ENCODE results near the gene L3MBTL2.
"Not testable (repeated sequence)": the region's sequence is repeated elsewhere in the genome, so short reads cannot be mapped to it uniquely, and the experiment has no call there.

L3MBTL2 gene

DNA sequence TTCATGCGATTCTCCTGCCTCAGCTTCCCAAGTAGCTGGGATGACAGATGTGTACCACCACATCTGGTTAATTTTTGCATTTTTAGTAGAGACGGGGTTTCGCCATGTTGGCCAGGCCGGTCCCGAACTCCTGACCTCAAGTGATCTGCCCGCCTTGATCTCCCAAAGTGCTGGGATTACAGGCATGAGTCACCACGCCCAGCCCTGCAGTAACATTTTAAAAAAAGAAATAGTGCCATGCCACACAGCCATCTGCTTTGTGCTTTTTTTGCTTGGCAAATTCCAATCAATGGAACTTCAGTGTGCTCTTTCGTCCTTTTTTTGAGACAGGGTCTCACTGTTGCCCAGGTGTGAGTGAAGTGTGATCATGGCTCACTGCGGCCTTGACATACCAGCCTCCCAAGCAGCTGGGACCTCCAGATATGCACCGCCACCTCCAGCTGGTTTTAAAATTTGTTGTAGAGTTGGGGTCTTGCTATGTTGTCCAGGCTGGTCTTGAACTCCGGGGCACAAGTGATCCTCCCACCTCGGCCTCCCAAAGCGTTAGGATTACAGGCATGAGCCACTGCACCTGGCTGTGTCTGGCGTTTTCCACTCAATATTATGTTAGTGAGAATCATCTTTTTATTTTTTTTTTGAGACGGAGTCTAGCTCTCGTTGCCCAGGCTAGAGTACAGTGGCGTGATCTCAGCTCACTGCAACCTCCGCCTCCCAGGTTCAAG, 37.4 kb downstream of the L3MBTL2 start:
- DNase-seq: no peak

DNA sequence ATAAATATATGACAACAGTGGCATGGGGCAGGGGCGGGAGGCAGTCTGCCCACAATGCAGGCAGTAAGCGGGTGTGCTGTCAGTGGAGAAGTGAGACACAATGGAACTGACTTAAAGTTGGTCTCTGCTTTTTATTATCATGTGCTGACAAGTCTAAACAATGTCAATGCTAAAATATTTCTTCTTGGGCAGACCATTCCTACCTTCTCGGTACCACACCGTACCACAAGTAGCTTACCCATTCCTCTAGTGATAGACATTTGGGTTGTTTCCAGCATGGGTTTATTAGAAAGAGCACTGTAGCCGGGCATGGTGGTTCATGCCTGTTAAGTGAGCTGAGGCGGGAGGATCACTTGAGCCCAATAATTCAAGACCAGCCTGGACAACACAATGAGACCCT, 38.2 kb downstream of the L3MBTL2 start:
- DNase-seq: no peak

DNA sequence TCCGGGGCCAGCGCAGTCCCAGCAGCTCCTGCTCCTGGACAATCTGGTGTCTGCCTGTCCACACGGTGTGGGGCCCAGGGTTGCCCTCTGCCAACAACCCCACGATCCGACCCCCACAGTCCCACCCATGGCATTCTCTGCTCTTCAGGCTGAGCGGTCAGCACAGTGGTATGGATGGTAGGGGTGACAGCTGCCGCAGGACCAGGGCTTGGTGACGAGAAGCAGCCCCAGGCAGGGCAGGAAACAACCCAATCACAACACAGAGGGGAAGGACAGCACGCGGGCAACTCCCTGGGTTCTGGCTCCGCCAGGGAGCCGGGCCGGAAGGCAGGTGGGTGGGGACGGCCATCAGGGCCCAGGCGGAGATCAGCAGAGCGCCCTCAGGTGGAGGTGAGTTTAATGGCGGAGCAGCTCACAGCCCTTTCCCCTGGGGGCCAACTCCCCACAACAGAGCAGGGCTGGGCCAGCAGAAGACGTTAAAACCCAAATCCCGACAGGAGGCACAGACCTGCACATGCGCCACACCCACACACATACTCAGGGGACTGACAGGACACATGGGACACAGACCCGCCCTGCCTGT, 40.9 kb downstream of the L3MBTL2 start:
- no peak for DNase-seq

DNA sequence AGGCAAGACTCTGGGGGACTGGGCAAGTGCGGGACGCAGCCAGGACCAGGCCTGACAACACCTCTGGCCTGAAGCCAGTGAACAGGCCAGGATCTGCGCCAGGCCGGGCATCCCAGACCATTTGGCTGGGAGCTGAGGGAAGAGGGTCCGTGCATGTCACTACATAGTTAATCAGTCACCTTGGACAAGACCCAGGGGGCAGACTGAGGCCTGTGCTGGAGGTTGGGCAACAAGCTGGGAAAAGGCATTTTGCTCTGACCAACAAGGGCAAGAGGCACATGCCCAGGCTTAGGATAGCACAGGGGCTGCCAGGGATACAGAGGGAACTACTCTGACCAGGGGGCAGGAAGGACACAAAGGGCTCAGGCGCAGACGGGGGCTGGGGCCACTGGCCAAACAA, 42.6 kb downstream of the L3MBTL2 start:
- DNase-seq: no peak

DNA sequence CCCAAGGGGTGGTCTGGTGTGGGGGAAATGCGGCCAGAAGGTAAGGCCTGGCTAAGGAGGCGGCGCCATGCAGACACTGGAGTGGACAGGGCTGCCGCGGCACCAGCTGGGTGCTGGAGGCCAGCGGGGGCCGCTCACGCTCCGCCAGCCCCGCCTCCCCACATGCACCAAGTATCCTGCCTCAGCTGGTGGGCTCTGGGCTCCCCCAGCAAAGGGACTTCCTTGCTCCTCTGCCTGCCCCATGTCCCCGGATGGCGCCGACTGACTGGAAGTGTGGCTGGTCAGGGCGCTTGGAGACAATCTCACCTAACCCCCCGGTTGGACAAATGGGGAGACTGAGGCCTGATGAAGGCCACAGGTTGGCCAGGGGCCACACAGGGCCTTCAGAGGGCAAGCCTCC, 43.2 kb downstream of the L3MBTL2 start:
- no peak for DNase-seq

DNA sequence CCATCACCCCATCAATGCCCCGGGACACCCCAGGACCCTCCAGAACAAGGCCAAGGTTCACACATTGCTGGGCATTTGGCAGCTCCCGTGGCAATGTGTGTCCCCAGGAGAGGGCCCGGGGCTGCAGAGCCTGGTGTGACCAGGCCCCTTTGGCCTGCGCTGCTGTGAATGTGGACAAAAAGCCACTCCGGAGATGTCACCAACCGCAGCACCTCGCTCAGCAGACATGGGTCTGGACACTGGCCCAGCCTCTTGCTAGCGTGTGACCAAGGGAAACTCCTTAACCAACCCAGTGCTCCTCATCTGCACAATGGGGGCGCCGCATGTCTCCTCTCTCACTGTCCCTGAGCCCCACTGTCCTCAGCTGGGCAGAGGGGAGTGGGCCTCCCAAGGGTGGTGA, 43.6 kb downstream of the L3MBTL2 start:
- no peak for DNase-seq

DNA sequence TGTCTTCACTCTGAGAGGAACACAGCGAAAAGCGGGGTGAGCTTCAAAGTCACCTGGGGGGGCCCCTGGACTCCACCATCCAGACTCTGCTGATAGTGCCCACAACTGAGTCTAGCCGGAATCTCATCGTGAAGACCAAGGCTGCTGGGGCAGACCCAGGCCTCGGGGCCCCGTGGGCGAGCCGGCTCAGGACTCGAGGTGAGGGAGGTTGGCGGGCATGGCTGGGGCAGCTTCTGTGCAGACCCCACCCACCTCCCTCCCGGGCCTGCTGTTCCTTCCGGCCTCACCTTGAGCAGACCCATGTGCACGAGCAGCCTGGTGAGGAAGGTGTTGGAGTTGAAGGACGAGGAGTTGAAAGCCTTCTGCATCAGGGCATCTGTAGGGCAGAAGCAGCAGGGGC, 44.3 kb downstream of the L3MBTL2 start:
- DNase-seq: no peak

DNA sequence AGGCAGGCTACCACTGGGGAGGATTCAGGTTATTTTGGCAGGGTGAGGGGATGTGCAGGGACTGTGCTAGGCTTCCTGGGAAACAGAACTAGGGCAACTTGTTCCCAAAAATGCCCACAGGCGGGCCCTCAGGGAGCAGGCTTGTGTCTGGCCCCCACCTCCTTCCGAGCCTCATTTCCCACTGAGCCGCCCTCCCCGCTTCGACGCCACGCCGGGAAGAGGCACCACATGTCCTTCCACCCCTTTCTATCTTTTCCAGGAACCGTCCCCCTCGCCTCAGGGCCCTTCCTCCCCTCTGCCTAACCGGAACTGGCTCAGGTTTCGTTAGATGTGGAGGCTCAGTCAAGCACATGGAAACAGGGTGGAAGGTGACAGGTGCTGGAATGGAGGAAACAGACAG, 45.0 kb downstream of the L3MBTL2 start:
- no peak for DNase-seq

DNA sequence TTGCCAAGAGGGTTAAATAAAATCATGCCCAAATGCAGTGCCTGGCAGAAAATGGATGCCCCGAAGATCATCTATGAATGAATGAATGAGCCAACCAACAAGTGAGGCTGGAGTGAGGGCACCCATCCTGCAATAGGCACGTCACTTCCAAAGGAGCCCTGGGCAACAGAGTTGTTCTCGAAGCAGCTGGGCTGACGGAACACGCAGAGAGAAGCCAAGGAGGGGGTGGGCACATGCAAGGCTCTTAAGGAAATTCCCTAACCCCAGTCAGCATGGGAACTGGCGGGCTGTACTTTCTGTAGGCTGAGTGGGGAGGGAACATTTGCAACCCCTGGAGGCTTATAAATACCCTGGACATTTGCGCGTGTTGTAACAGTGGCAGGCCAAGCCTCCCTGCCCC, 47.3 kb downstream of the L3MBTL2 start:
- no peak for DNase-seq

DNA sequence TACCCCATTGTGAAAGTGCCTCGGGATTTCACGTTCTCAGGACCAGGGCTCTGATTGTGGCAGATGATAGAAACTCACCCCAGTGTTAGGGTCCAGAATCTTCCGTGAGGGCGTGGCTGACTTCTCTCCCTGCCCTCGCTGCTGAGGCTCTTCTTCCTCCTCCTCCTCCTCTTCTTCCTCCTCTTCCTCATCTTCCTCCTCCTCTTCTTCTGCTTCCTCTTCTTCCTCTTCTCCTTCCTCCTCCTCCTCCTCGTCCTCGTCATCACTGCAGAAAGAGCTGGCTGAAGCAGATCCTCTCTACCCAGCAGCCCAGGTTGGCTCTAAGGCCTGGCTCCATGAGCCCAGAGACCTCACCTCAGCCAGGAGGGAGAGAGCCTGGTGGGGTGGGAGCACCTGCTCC, 49.1 kb downstream of the L3MBTL2 start:
- no peak for DNase-seq

DNA sequence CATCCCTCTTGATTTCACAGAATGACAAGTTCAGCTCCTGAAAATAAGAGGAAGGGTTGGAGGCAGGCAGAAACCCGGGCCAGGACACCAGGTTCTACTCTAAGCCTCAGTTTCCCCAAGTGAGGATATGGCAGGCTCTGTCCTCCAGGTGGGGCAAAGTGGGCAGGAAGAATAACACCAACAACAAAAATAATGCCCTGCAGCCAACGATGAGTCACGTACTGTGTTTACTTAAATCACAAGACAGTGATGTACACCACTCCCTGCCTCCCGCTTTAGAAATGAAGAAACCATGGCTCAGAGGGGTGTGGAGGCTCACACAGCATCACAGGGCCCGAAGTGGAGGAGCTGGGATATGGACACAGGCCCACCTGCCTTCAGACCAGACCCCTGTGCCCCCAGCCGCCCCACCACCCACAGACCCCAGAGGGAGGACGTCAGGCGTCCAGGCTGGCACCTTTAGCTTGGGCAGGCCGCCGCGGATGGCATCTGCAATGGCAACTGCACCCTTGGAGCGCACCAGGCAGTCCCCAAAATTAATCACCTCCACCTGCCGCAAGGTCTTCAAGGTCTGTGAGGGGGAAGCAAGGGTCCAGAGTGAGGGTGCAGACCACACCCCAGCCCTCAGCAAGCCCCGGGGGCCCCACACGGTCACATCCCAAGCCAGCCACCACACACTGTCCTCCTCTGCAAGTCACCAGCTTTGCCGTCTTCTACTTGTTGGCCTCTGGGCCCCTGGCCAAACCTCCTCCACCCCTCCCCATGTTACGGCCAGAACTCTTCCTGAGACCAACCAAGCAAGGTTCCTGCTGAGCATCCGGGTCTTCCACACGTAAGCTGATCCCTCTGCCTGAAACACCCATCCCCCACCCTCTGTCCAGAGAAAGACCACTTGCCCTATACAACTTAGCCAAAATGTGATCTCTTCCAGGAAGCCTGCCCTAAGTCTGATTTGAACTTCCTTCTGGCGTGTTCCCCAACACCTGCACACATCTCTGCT, 51.4 kb downstream of the L3MBTL2 start:
- DNase-seq: no peak

DNA sequence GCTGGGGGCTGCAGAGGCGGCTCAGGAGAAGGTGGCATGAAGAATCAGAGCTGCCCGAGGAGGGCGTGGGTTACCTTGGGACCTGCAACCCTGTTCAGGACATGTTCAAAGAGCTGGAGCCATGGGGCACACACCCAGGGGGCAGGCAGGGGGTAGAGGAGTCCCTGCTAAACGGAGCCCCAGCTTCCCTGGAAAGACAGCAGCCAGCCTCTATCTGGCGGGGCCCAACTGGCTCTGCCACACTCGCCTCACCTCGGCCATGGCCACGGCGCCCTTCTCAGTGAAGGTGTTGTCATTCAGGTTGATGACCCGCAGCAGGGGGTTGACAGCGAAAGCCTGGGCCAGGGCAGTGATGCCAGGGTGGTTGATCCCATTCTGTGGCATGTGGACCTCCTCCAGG, 52.6 kb downstream of the L3MBTL2 start:
- no peak for DNase-seq

DNA sequence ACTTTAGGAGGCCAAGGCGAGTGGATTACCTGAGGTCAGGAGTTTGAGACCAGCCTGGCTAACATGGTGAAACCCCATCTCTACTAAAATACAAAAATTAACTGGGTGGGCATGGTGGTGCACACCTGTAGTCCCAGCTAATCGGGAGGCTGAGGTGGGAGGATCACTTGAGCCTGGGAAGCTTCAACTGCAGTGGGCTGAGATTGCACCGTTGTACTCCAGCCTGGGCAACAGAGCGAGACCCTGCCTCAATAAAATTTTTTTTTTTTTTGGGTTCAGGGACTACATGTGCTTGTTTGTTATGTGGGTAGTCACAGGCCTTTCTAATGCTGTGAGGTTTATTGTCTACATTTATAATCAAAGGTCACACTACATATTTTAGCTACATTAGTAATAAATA, 54.6 kb downstream of the L3MBTL2 start:
- not testable (repeated sequence) for DNase-seq

DNA sequence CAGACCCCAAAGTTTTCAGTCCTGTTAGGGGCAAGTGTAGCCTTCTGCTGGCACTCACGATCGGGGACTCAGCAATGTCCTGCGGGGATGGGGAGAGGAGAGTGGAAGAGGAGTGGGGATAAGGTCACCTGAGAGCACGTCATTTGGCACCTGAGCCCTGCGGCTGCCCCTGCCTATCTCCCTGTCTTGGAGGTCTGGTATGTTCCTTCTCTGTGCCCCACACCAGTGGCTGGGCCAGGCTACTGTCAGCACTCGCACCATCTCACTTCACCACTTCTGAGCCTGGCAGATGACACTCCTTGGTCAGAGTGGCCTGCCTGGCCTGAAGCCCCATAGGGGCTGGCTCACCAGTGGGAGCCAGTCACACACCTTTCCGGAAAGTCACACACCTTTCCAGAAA, 55.8 kb downstream of the L3MBTL2 start:
- no peak for DNase-seq

DNA sequence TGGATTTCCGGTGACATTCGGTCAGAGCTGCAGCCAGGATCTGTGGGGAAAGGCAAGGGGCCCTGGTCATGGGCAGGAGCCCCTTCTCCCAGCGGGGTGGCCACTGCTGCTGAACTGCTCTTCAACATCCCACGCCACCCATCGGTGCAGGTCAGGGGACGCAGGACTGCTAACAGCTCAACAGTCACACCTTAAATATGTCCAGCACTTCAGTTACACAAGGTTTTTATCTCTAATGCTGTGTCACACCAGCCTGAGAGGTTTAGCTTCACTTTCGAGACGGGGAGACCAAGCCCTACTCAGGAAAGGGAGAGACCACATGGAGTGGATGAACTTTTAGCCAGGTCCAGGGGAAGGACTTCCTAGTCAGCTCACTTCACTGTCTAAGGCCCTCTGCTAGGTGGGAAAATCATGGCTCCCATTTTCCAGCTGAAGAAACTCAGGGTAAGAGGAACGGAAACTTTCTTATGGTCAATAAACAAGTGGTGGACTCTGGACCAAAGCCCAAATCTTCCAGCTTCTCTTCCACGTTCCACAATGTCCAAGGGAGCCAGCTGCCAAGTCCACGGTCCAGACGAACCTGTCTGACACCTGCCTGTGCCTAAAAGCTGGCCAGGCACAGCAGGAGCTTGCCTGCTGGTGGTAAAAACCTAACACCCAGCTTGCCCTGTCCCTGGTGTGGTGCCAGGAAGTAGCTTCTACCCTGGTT, 56.6 kb downstream of the L3MBTL2 start:
- no peak for DNase-seq

DNA sequence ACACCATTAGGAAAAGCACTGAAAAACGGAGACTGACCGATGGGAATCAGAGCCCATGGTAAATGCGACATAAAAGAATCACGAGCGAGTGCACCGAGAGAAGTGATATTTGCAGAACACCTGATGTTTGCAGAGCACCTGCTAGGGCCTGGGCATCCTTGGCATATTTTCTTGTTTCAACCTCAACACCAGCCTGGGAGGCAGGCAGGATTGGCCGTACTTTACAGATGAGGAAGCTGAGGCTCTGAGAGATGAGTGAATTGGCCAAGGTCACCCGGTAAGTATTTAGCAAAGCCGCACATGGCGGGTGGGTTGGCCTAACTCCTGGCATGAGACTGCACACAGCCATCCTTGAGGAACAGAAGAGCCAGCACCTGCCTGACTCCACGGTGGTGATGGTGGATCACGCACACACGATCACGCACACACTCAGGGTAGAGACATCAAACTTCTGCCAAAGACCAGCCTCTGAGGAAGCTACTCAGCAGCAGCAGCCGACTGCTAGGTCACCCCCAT, 57.2 kb downstream of the L3MBTL2 start:
- DNase-seq: no peak

DNA sequence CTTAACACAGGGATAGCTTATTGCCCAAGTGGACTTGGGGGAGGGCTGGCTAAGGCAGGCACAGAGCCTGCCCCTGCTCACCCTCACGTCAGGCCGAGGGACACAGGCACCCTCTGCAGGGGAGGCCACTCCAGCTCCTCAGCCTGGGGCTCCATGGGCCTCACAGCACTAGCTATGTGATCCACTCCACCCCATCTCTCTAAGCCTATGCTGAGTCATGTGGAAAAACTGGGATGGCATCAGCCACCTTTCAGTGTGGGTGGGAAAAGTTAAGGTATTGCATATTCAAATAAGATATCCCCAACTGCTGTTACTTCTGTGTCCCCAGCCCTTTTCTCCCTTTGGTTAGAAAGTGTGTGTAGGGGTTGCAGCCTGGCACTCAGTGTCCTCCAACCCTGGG, 58.6 kb downstream of the L3MBTL2 start:
- DNase-seq: no peak

DNA sequence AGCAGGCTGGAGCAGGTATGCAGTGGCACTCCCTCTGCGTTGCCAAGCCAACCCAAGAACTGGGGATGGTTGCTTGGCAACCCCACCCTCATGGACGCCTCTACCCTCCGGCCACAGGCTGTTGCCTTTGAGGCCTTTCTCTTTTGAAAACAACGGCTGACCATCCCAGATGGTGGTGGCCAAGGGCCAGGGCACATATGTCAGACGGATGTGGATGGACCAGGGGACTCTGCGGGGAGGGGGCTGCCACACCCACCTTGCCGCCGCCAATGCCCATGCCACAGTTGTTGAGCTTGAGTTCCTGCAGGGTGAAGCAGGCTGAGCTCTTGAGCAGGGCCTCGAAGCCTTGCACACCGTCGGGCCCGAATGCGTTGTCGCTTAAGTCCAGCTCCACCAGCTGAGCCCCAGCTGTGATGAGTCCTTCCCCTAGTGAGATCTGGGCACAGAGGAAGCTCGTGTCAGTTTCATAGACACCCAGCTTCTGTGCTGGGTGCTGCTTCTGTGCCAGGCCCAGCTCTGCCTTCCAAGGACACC, 59.4 kb downstream of the L3MBTL2 start:
- no peak for DNase-seq

DNA sequence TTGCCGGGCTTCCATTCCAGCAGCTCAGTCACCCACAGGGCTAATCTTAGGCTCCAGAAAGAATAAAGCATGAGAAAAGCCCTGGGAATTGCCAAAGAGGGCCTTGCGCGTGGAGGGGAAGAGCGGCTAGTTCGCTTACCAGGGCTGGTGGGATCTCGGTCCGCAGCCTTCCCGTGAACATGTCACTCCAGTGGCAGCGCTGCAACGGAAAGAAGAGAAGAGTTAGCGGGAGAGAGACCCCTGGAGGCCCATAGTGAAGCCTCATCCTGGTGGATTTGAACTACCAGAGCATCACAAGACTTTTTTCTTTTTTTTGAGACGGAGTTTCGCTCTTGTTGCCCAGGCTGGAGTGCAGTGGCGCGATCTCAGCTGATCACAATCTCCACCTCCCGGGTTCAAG, 62.8 kb downstream of the L3MBTL2 start:
- DNase-seq: no peak

DNA sequence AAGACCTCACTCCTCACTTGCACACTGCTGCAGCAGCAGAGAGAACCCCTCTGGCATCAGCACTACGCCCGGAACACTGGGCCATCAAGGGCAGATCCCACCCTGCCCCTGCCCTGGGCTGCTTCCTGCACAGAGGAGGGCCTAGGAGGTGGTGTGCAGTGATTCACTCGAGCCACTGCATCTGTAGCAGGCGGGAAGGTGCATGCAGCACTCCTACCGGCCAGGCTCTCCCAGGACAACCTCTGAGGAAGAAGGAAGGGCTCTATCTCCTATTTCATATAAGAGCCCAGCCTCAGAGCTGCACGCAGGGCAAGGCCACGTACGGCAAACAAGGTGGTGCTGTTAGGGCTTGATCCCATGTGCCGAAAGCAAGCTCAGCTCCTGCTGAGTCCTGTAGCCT, 66.7 kb downstream of the L3MBTL2 start:
- no peak for DNase-seq

DNA sequence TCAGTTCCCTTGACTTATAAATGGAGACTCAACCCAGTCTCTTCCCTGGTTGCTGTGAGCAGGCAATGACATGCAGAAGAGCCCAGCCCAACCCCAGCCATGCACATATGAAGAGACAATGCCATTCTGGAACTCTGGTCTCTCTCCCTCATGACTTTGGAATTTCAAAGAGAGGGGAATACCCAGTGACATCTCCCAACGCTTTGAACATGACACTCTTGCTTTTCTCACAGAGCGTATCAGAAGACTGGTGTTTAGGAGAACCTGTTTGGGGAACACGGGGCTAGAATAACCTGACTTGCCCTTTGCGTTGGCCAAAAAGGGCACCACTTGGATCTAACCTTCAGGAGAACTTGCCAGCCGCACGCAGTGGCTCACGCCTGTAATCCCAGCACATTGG, 68.0 kb downstream of the L3MBTL2 start:
- DNase-seq: no peak

DNA sequence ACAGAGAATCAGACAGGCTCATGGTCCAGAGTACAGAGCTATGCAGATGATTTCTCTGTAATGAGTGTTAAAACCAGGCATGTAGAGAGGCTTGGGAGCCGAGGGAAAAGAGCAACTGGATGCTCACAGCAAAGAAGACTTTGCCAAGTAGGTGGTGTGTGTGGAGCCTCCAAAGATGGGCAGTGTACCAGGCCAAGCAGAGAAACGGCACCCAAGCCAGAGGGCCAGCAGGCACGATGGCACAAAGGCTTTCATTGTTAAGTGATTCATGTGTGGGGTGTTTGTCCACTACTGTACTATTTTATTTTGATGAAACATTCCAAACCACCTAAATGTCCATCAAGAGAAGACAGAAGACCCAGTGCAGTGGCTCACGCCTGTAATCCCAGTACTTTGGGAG, 69.7 kb downstream of the L3MBTL2 start:
- DNase-seq: no peak

DNA sequence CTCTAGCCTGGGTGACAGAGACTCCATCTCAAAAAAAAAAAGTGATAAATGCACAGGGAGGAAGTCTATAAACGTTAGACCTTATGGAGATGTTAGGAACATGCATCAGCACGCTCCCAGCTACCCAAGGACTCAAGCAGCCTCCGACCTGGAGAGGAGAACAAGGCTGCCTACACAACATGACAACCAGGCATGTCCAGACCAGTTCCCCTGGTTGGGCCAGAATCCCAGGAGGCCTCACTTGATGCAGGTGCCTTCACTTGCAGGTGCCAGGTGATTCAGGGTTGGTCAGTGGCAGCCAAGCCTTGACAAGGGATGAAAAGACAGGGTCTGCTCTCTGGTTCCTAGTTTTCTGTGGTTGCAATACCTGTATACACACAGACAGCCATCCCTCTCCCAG, 75.0 kb downstream of the L3MBTL2 start:
- DNase-seq: no peak
